ENCODE measurements around the gene SAMD8.

Gene SAMD8

GRCh38 chr10:75168275-75168674, 56.8 kb downstream of the SAMD8 start:
- no peaks in the 10 kb centered on the region for H3K36me3 ChIP-seq (ENCODE audit: control insufficient read depth, insufficient read depth, low read length)
- no peak overlapping the region for H2BK5ac ChIP-seq (ENCODE audit: low read length)
- H3K79me2 ChIP-seq (ENCODE audit: control insufficient read depth, insufficient read depth, low read length), result no peaks in the 10 kb centered on the region
- WGBS (ENCODE audit: extremely low coverage, insufficient coverage, low lambda C conversion rate), result no CpG with 5 or more reads among the region's 6 CpGs
- H4K8ac ChIP-seq (ENCODE audit: low read depth, low read length), result no peak overlapping the region
- H2BK15ac ChIP-seq (replicated peaks; ENCODE audit: low read depth), result no peak overlapping the region
- no peak for DNase-seq
- no peak overlapping the region for H3K9ac ChIP-seq (ENCODE audit: low read length)
- H3K4ac ChIP-seq (ENCODE audit: low read depth, low read length), result no peak overlapping the region
- no peak overlapping the region for H3K4me3 ChIP-seq (ENCODE audit: low read length)
- H3K56ac ChIP-seq (ENCODE audit: low read length), result no peak overlapping the region
- no peak overlapping the region for H3K18ac ChIP-seq (ENCODE audit: low read length)
- H3K27ac ChIP-seq (ENCODE audit: low read depth, low read length), result no peak overlapping the region
- no peak overlapping the region for H2BK120ac ChIP-seq (ENCODE audit: low read depth, low read length)
- H4K5ac ChIP-seq (ENCODE audit: low read length), result no peak overlapping the region
- no peaks in the 10 kb centered on the region for H3K27me3 ChIP-seq (ENCODE audit: insufficient read depth, low read length, poor library complexity)
- no peak overlapping the region for H3K4me2 ChIP-seq (ENCODE audit: low read length)
- H3K79me1 ChIP-seq (ENCODE audit: low read length), result no peaks in the 10 kb centered on the region
- no peak overlapping the region for H3K23ac ChIP-seq (ENCODE audit: low read length)
- H3K4me1 ChIP-seq (ENCODE audit: control insufficient read depth, low read depth, low read length), result no peaks in the 10 kb centered on the region
- H2AK5ac ChIP-seq (ENCODE audit: low read length), result no peak overlapping the region

- Histone ChIP-seq H3K4me2 (ENCODE audit: low read length) (no peak overlapping the region), H3K9ac (ENCODE audit: low read length) (no peak overlapping the region), H2BK15ac (replicated peaks; ENCODE audit: low read depth) (no peak overlapping the region), H4K8ac (ENCODE audit: low read depth, low read length) (no peak overlapping the region), H3K79me2 (ENCODE audit: control insufficient read depth, insufficient read depth, low read length) (no peaks in the 10 kb centered on the region), H3K56ac (ENCODE audit: low read length) (no peak overlapping the region), H3K27me3 (ENCODE audit: insufficient read depth, low read length, poor library complexity) (no peaks in the 10 kb centered on the region), H3K23ac (ENCODE audit: low read length) (no peak overlapping the region), H3K79me1 (ENCODE audit: low read length) (no peaks in the 10 kb centered on the region), H3K18ac (ENCODE audit: low read length) (no peak overlapping the region), H3K36me3 (ENCODE audit: control insufficient read depth, insufficient read depth, low read length) (no peaks in the 10 kb centered on the region), H2BK5ac (ENCODE audit: low read length) (no peak overlapping the region), H3K4ac (ENCODE audit: low read depth, low read length) (no peak overlapping the region), H2BK120ac (ENCODE audit: low read depth, low read length) (no peak overlapping the region), H3K4me1 (ENCODE audit: control insufficient read depth, low read depth, low read length) (no peaks in the 10 kb centered on the region), H4K5ac (ENCODE audit: low read length) (no peak overlapping the region), H2AK5ac (ENCODE audit: low read length) (no peak overlapping the region), H3K27ac (ENCODE audit: low read depth, low read length) (no peak overlapping the region), H3K4me3 (ENCODE audit: low read length) (no peak overlapping the region)
- WGBS (ENCODE audit: extremely low coverage, insufficient coverage, low lambda C conversion rate), result no CpG with 5 or more reads among the region's 1 CpG
- no peak for DNase-seq
Observed at GRCh38 chr10:75170215-75170614, 58.8 kb downstream of the SAMD8 start.

- no peak overlapping the region for H3K23ac ChIP-seq (ENCODE audit: low read length)
- no CpG with 5 or more reads among the region's 2 CpGs for WGBS (ENCODE audit: extremely low coverage, insufficient coverage, low lambda C conversion rate)
- H3K79me1 ChIP-seq (ENCODE audit: low read length), result no peaks in the 10 kb centered on the region
- no peak overlapping the region for H4K5ac ChIP-seq (ENCODE audit: low read length)
- no peak overlapping the region for H3K9ac ChIP-seq (ENCODE audit: low read length)
- H3K36me3 ChIP-seq (ENCODE audit: control insufficient read depth, insufficient read depth, low read length), result no peaks in the 10 kb centered on the region
- H2BK120ac ChIP-seq (ENCODE audit: low read depth, low read length), result no peak overlapping the region
- H3K79me2 ChIP-seq (ENCODE audit: control insufficient read depth, insufficient read depth, low read length), result no peaks in the 10 kb centered on the region
- H2BK5ac ChIP-seq (ENCODE audit: low read length), result no peak overlapping the region
- H3K27me3 ChIP-seq (ENCODE audit: insufficient read depth, low read length, poor library complexity), result no peaks in the 10 kb centered on the region
- no peak overlapping the region for H3K4me2 ChIP-seq (ENCODE audit: low read length)
- no peak overlapping the region for H2AK5ac ChIP-seq (ENCODE audit: low read length)
- H2BK15ac ChIP-seq (replicated peaks; ENCODE audit: low read depth), result no peak overlapping the region
- H3K56ac ChIP-seq (ENCODE audit: low read length), result no peak overlapping the region
- no peak overlapping the region for H3K27ac ChIP-seq (ENCODE audit: low read depth, low read length)
- H4K8ac ChIP-seq (ENCODE audit: low read depth, low read length), result no peak overlapping the region
- H3K4me3 ChIP-seq (ENCODE audit: low read length), result no peak overlapping the region
- no peak overlapping the region for H3K4ac ChIP-seq (ENCODE audit: low read depth, low read length)
- H3K18ac ChIP-seq (ENCODE audit: low read length), result no peak overlapping the region
- no peak for DNase-seq
- H3K4me1 ChIP-seq (ENCODE audit: control insufficient read depth, low read depth, low read length), result no peaks in the 10 kb centered on the region
Observed at GRCh38 chr10:75175046-75175445, 63.6 kb downstream of the SAMD8 start.

- no peak overlapping the region for H3K9ac ChIP-seq (ENCODE audit: low read length)
- no peaks in the 10 kb centered on the region for H3K36me3 ChIP-seq (ENCODE audit: control insufficient read depth, insufficient read depth, low read length)
- no CpG with 5 or more reads among the region's 6 CpGs for WGBS (ENCODE audit: extremely low coverage, insufficient coverage, low lambda C conversion rate)
- no peak overlapping the region for H3K4me3 ChIP-seq (ENCODE audit: low read length)
- DNase-seq, result no peak
- H3K4ac ChIP-seq (ENCODE audit: low read depth, low read length), result no peak overlapping the region
- H3K27ac ChIP-seq (ENCODE audit: low read depth, low read length), result no peak overlapping the region
- H3K18ac ChIP-seq (ENCODE audit: low read length), result no peak overlapping the region
- no peak overlapping the region for H3K56ac ChIP-seq (ENCODE audit: low read length)
- no peak overlapping the region for H3K4me2 ChIP-seq (ENCODE audit: low read length)
- H2BK120ac ChIP-seq (ENCODE audit: low read depth, low read length), result no peak overlapping the region
- no peaks in the 10 kb centered on the region for H3K79me1 ChIP-seq (ENCODE audit: low read length)
- H4K8ac ChIP-seq (ENCODE audit: low read depth, low read length), result no peak overlapping the region
- no peaks in the 10 kb centered on the region for H3K4me1 ChIP-seq (ENCODE audit: control insufficient read depth, low read depth, low read length)
- no peak overlapping the region for H2BK5ac ChIP-seq (ENCODE audit: low read length)
- no peak overlapping the region for H3K23ac ChIP-seq (ENCODE audit: low read length)
- no peak overlapping the region for H2AK5ac ChIP-seq (ENCODE audit: low read length)
- no peaks in the 10 kb centered on the region for H3K79me2 ChIP-seq (ENCODE audit: control insufficient read depth, insufficient read depth, low read length)
- no peak overlapping the region for H4K5ac ChIP-seq (ENCODE audit: low read length)
- no peaks in the 10 kb centered on the region for H3K27me3 ChIP-seq (ENCODE audit: insufficient read depth, low read length, poor library complexity)
- H2BK15ac ChIP-seq (replicated peaks; ENCODE audit: low read depth), result no peak overlapping the region
Observed at GRCh38 chr10:75176046-75176445, 64.6 kb downstream of the SAMD8 start.

- H3K27me3 ChIP-seq (ENCODE audit: insufficient read depth, low read length, poor library complexity), result no peaks in the 10 kb centered on the region
- no peak overlapping the region for H2BK5ac ChIP-seq (ENCODE audit: low read length)
- no peak overlapping the region for H2AK5ac ChIP-seq (ENCODE audit: low read length)
- no peak overlapping the region for H3K4me3 ChIP-seq (ENCODE audit: low read length)
- WGBS (ENCODE audit: extremely low coverage, insufficient coverage, low lambda C conversion rate), result no CpG with 5 or more reads among the region's 1 CpG
- no peaks in the 10 kb centered on the region for H3K79me2 ChIP-seq (ENCODE audit: control insufficient read depth, insufficient read depth, low read length)
- DNase-seq, result no peak
- no peak overlapping the region for H2BK15ac ChIP-seq (replicated peaks; ENCODE audit: low read depth)
- no peak overlapping the region for H3K4ac ChIP-seq (ENCODE audit: low read depth, low read length)
- H4K8ac ChIP-seq (ENCODE audit: low read depth, low read length), result no peak overlapping the region
- no peak overlapping the region for H2BK120ac ChIP-seq (ENCODE audit: low read depth, low read length)
- H3K18ac ChIP-seq (ENCODE audit: low read length), result no peak overlapping the region
- H3K9ac ChIP-seq (ENCODE audit: low read length), result no peak overlapping the region
- no peak overlapping the region for H3K23ac ChIP-seq (ENCODE audit: low read length)
- H3K27ac ChIP-seq (ENCODE audit: low read depth, low read length), result no peak overlapping the region
- no peak overlapping the region for H4K5ac ChIP-seq (ENCODE audit: low read length)
- no peaks in the 10 kb centered on the region for H3K79me1 ChIP-seq (ENCODE audit: low read length)
- no peak overlapping the region for H3K4me2 ChIP-seq (ENCODE audit: low read length)
- no peaks in the 10 kb centered on the region for H3K36me3 ChIP-seq (ENCODE audit: control insufficient read depth, insufficient read depth, low read length)
- no peak overlapping the region for H3K56ac ChIP-seq (ENCODE audit: low read length)
- H3K4me1 ChIP-seq (ENCODE audit: control insufficient read depth, low read depth, low read length), result no peaks in the 10 kb centered on the region
Observed at GRCh38 chr10:75176736-75177135, 65.3 kb downstream of the SAMD8 start.

- H3K56ac ChIP-seq (ENCODE audit: low read length), result no peak overlapping the region
- H2BK15ac ChIP-seq (replicated peaks; ENCODE audit: low read depth), result no peak overlapping the region
- no peak overlapping the region for H4K5ac ChIP-seq (ENCODE audit: low read length)
- no peak overlapping the region for H3K4me2 ChIP-seq (ENCODE audit: low read length)
- H3K4me3 ChIP-seq (ENCODE audit: low read length), result no peak overlapping the region
- H3K27me3 ChIP-seq (ENCODE audit: insufficient read depth, low read length, poor library complexity), result no peaks in the 10 kb centered on the region
- H3K36me3 ChIP-seq (ENCODE audit: control insufficient read depth, insufficient read depth, low read length), result no peaks in the 10 kb centered on the region
- no peak overlapping the region for H3K27ac ChIP-seq (ENCODE audit: low read depth, low read length)
- H3K4ac ChIP-seq (ENCODE audit: low read depth, low read length), result no peak overlapping the region
- no peak overlapping the region for H4K8ac ChIP-seq (ENCODE audit: low read depth, low read length)
- H2AK5ac ChIP-seq (ENCODE audit: low read length), result no peak overlapping the region
- no peaks in the 10 kb centered on the region for H3K79me2 ChIP-seq (ENCODE audit: control insufficient read depth, insufficient read depth, low read length)
- H2BK120ac ChIP-seq (ENCODE audit: low read depth, low read length), result no peak overlapping the region
- WGBS (ENCODE audit: extremely low coverage, insufficient coverage, low lambda C conversion rate), result no CpG with 5 or more reads among the region's 1 CpG
- no peak overlapping the region for H3K18ac ChIP-seq (ENCODE audit: low read length)
- no peak overlapping the region for H3K23ac ChIP-seq (ENCODE audit: low read length)
- DNase-seq, result no peak
- H3K4me1 ChIP-seq (ENCODE audit: control insufficient read depth, low read depth, low read length), result no peaks in the 10 kb centered on the region
- H3K9ac ChIP-seq (ENCODE audit: low read length), result no peak overlapping the region
- H3K79me1 ChIP-seq (ENCODE audit: low read length), result no peaks in the 10 kb centered on the region
- no peak overlapping the region for H2BK5ac ChIP-seq (ENCODE audit: low read length)
Observed at GRCh38 chr10:75179657-75180177, 68.3 kb downstream of the SAMD8 start.

All from mesendoderm (in vitro differentiated cells).